Stomach (tissue), 4 donors: ENCODE data around the gene PFKFB4.

ENCODE experiments used
- EP300 ChIP-seq: sonication (generic); formaldehyde crosslinking; IDR thresholded peaks from one replicate; pipeline ENCODE4 v1.6.1; 2017; ENCODE audit warnings: antibody characterized with exemption
- POLR2A ChIP-seq, 4 donors: fragments of 450-650 bp; IDR thresholded peaks; one replicate each; pipeline ENCODE4 v1.6.1; 2016; ENCODE audit warnings: antibody characterized with exemption in 4 of 4, control low read depth in 2 of 4, mild to moderate bottlenecking in 1 of 4, moderate library complexity in 1 of 4
- POLR2AphosphoS5 ChIP-seq, 3 donors: sonication (generic); formaldehyde crosslinking; IDR thresholded peaks; one replicate each; pipeline ENCODE4 v1.6.1; 2016; ENCODE audit warnings: antibody characterized with exemption in 3 of 3
- TF ChIP-seq, protein P1 (sequence below), 7 experiments: fragments of 450-650 bp in 4 of 7; fragments of 200-600 bp in 3 of 7; sonication (generic) in 3 of 7; IDR thresholded peaks; one replicate each; pipeline ENCODE4 v1.5.1; 2016 to 2019; ENCODE audit warnings: antibody characterized with exemption in 7 of 7, control low read depth in 2 of 7, mild to moderate bottlenecking in 1 of 7

DNA sequence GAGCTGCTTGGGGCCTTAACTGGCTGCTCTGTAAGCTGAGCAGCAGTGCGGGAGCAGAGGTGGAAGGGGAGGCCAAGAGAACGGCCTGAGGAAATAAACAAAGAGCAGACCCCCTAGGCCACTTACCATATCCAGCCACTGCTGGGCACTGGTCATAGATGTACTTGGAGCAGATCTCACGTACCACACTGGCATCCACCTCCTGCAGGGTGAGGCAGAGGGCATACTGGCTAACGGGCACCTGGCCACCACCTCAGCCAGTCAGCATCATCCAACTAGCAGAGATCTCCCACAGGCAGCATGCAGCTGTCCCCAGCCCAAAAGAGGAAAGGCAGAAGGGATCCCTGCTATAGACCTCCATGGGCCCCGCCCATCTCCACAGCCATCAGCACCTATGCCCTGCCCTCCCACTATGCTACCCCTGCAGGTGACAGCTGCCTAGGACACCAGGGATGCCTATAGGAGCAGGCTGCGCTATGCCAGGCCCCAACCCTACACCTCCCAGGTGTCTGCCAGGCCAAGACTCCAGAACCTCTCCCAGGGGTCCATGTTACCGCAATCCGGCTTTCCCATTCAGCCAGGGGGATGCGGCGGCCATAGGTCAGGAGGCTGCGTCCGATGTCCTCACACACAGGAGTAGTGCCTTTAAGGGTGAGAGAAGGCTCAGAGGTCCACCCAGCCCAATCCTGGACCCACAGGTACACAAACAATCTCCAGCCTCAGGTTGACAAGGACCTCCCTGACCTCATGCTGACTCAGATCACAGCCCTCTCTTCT is 43.1 kb upstream of the PFKFB4 start:
- TF ChIP-seq, protein P1, sequence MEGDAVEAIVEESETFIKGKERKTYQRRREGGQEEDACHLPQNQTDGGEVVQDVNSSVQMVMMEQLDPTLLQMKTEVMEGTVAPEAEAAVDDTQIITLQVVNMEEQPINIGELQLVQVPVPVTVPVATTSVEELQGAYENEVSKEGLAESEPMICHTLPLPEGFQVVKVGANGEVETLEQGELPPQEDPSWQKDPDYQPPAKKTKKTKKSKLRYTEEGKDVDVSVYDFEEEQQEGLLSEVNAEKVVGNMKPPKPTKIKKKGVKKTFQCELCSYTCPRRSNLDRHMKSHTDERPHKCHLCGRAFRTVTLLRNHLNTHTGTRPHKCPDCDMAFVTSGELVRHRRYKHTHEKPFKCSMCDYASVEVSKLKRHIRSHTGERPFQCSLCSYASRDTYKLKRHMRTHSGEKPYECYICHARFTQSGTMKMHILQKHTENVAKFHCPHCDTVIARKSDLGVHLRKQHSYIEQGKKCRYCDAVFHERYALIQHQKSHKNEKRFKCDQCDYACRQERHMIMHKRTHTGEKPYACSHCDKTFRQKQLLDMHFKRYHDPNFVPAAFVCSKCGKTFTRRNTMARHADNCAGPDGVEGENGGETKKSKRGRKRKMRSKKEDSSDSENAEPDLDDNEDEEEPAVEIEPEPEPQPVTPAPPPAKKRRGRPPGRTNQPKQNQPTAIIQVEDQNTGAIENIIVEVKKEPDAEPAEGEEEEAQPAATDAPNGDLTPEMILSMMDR (IDR thresholded peaks at IDR 0.05) = no peak
- TF ChIP-seq POLR2A (IDR thresholded peaks at IDR 0.05) (no peak), POLR2AphosphoS5 (IDR thresholded peaks at IDR 0.05) (no peak), EP300 (no peak)
